Esophagus squamous epithelium (tissue), 4 donors: ENCODE measurements around the gene CXCR6.

ENCODE experiments used
- CTCF ChIP-seq, 6 experiments: fragments of 450-650 bp in 4 of 6; fragments of 200-600 bp in 2 of 6; sonication (generic) in 2 of 6; IDR thresholded peaks; one replicate each; pipeline ENCODE4 v1.5.1; 2016 to 2019; ENCODE audit warnings: antibody characterized with exemption in 6 of 6, mild to moderate bottlenecking in 4 of 6, moderate library complexity in 4 of 6
- POLR2A ChIP-seq, 4 donors: fragments of 450-650 bp; IDR thresholded peaks; one replicate each; pipeline ENCODE4 v1.6.1; 2017; ENCODE audit warnings: antibody characterized with exemption in 4 of 4, mild to moderate bottlenecking in 4 of 4, moderate library complexity in 3 of 4

GRCh38 chr3:45905755-45906154, 37.5 kb upstream of the CXCR6 start:
- no peak for TF ChIP-seq CTCF (IDR thresholded peaks at IDR 0.05)
- TF ChIP-seq POLR2A (IDR thresholded peaks at IDR 0.05) = no peak
